Peyer's patch (tissue), 4 donors: ENCODE data around the gene SCYL1.

Source experiments
- POLR2A ChIP-seq, 2 donors: fragments of 450-650 bp; IDR thresholded peaks; one replicate each; pipeline ENCODE4 v1.5.1; 2017; ENCODE audit warnings: antibody characterized with exemption in 2 of 2, mild to moderate bottlenecking in 2 of 2, moderate library complexity in 2 of 2
- TF ChIP-seq, protein P1 (sequence below), 6 experiments: fragments of 450-650 bp in 4 of 6; fragments of 200-600 bp in 2 of 6; sonication (generic) in 1 of 6; IDR thresholded peaks; one replicate each; pipeline ENCODE4 v1.5.1; 2017 to 2019; ENCODE audit warnings: antibody characterized with exemption in 6 of 6, mild to moderate bottlenecking in 3 of 6, moderate library complexity in 1 of 6

- TF ChIP-seq, protein P1, sequence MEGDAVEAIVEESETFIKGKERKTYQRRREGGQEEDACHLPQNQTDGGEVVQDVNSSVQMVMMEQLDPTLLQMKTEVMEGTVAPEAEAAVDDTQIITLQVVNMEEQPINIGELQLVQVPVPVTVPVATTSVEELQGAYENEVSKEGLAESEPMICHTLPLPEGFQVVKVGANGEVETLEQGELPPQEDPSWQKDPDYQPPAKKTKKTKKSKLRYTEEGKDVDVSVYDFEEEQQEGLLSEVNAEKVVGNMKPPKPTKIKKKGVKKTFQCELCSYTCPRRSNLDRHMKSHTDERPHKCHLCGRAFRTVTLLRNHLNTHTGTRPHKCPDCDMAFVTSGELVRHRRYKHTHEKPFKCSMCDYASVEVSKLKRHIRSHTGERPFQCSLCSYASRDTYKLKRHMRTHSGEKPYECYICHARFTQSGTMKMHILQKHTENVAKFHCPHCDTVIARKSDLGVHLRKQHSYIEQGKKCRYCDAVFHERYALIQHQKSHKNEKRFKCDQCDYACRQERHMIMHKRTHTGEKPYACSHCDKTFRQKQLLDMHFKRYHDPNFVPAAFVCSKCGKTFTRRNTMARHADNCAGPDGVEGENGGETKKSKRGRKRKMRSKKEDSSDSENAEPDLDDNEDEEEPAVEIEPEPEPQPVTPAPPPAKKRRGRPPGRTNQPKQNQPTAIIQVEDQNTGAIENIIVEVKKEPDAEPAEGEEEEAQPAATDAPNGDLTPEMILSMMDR (IDR thresholded peaks at IDR 0.05) = no peak
- no peak for TF ChIP-seq POLR2A (IDR thresholded peaks at IDR 0.05)
Observed at GRCh38 chr11:65528819-65529350, 4.0 kb downstream of the SCYL1 start.
